Coronary artery (tissue), 2 donors: ENCODE measurements around the gene NMNAT3.

Source experiments
- DNase-seq: peaks from one replicate; pipeline ENCODE4 v3.0.0-alpha.2; 2017; ENCODE audit warnings: low spot score
- H3K27ac ChIP-seq, 2 donors: fragments of 200-600 bp; sonication (generic); one replicate each; pipeline ENCODE4 v1.5.1; 2016 to 2019
- H3K4me3 ChIP-seq: fragments of 200-600 bp; sonication (generic); 2 replicates; pipeline ENCODE4 v1.5.1; 2016; ENCODE audit warnings: mild to moderate bottlenecking, moderate library complexity
- TF ChIP-seq, protein P1 (sequence below): fragments of 200-600 bp; sonication (generic); IDR thresholded peaks from one replicate; pipeline ENCODE4 v1.5.1; 2019; ENCODE audit warnings: antibody characterized with exemption

The NMNAT3 gene

DNA sequence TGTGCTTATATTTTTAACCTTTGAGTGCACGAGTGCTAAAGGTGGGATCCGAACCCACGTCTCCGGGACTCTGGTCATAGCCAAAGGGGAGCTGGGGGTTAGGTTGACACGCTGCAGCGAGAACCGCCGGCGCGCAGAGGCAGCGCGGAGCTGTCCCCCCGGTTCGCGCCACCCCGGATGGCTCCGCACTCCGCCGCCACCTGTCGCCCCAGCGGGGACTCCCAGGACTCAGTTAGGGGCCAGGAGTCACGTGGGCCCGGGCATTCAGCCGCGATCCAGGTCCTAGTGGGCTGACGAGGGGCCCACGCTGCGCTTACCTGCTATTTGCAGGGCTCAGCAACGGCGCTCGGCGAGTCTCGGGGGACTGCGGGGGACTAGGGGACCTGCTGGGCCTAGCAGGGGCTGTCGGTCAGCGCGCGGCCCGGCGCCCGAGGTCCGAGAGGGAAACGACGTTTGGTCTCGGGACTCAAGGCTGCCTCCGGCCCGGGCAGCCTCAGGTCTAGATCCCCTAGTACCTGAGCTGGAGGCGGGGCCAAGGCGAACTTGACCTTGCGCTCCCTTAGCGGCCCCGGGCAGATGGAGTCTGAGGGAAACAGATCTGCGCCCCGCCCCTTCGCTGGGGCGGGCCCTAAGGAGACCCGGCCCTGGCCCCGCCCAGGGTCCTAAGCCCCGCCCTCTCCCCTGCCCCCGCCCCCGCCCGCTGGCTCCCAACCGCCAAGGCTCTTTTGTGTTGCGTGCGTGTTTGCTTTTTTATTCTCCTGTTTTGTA, at the start of gene NMNAT3:
Gene NMNAT3, minus strand, starts transcription at position 585 of the 768 bp plus-strand sequence. CDS start 50,248 bp downstream, outside the sequence.
- H3K27ac ChIP-seq = peak within 1 kb of the TSS; percentile 12 to 42
- DNase-seq = peak; percentile 82
- H3K4me3 ChIP-seq = peak within 1 kb of the TSS; percentile 89
- TF ChIP-seq, protein P1, sequence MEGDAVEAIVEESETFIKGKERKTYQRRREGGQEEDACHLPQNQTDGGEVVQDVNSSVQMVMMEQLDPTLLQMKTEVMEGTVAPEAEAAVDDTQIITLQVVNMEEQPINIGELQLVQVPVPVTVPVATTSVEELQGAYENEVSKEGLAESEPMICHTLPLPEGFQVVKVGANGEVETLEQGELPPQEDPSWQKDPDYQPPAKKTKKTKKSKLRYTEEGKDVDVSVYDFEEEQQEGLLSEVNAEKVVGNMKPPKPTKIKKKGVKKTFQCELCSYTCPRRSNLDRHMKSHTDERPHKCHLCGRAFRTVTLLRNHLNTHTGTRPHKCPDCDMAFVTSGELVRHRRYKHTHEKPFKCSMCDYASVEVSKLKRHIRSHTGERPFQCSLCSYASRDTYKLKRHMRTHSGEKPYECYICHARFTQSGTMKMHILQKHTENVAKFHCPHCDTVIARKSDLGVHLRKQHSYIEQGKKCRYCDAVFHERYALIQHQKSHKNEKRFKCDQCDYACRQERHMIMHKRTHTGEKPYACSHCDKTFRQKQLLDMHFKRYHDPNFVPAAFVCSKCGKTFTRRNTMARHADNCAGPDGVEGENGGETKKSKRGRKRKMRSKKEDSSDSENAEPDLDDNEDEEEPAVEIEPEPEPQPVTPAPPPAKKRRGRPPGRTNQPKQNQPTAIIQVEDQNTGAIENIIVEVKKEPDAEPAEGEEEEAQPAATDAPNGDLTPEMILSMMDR = no peak

DNA sequence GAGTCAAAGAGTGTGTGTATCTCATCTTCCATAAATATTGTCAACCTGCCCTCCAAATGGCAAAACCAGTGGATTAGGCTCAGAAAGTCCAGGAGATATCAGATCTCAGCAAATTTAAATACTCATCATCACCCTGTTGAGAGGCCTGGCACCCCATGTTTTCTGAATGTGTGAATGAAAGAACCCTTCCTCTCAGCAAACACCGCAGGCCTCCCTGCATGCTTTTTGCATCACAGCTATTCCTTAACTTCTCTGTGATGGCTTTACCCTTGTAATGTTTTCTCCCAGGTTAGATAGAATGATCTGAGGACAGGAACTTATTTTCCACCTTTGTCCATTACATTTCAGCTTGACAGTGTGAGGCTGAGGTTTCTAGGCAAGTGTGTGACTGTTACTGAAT, 43.6 kb upstream of the NMNAT3 start:
- no peak for DNase-seq
- Histone ChIP-seq H3K4me3 (no peak overlapping the region), H3K27ac (no peak overlapping the region)
- TF ChIP-seq, protein P1 = no peak

DNA sequence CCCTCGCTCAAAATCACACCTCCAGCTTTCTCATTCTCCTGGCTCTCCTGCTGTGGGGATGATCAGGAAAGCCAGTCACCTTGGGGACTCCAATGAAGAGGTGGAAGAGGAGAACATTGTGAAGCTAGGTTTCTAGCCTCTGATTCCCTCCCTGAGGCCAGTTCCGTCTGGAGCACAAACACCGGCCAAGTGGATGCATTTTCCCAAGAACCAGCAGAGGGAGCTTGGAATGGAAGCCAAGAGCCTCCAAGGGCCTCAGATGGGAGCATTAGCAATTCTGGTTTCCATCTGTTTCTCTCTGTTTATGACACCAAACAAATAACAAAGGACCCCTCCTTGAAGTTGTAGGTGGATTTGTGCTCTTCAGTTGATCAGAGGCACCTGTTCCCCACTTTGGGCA, 40.6 kb upstream of the NMNAT3 start:
- H3K27ac ChIP-seq = no peak overlapping the region
- TF ChIP-seq, protein P1 = no peak
- DNase-seq = no peak
- H3K4me3 ChIP-seq = no peak overlapping the region

DNA sequence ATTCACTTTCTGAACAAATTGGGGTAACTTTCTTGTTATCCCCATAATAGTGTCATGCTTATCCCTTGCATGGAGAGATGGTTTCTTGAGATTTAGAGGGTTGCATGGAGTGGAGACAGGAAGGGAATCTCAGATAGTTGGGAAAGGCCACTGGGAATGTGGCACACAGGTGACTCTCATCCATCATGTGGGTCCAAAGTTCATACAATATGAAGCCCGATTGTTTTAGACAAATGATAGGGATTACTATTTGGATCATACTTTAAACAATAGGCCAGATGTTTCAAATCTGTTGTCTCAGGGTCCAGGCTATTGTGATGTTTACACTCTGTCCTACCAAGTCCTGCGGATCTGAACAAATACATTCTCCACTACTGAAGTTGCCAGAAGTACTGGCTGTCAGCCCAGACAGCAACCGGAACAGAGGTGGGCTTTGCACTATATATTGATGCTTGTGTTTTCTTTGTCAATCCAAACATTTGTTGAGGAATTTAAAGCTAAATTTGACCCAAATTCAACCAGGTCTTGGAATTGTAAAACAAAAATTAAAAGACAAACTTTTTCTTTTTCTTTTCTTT, 39.2 kb upstream of the NMNAT3 start:
- Histone ChIP-seq H3K4me3 (no peak overlapping the region), H3K27ac (no peak overlapping the region)
- DNase-seq = no peak
- TF ChIP-seq, protein P1 = no peak

DNA sequence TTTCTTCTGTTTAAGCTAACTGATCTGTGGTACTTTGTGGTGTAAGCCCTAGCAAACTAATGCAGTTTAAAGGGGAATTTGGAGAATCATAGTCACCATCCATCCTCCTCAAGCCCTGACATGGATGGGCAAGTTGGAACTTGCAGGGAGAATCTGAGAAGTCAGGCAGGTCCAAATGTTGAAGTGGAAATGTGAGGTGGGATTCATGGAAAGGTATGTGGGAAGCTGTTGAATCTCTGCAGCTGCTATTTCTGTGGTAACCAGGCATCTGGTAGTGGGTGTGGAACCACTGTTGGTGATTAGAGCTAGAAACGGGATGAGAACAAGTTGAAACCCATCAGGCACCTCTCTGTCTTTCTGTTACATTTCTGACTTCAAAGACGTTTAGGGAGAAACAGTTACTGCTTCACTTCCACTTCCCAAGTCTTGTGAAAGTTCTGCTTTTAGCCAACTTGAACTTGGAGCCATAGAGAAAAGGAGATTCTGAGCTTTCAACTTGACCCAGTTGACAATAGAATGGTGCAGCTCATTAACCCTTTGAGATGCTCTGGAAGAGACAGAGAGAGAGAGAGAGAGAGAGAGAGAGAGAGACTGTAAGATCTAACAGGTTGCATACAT, 38.1 kb upstream of the NMNAT3 start:
- TF ChIP-seq, protein P1 = no peak
- Histone ChIP-seq H3K27ac (no peak overlapping the region), H3K4me3 (no peak overlapping the region)
- no peak for DNase-seq

DNA sequence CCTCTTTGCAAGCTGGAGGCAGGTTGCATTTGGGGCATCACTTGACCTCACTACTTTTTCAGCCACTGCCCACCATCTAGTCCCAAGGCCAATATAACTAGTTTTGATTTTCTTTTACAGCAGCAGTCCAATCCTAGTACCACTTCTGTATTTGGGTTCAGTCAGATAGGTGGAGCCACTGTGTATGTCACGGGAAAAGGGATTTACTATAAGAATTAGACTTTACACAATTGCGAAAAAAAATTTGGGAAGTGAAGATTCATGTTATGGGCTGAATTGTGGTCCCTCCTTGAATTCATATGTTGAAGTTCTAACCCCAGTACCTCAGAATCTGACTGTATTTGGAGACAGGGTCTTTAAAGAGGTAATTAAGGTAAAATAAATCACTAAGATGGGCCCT, 37.4 kb upstream of the NMNAT3 start:
- TF ChIP-seq, protein P1 = no peak
- Histone ChIP-seq H3K27ac (no peak overlapping the region), H3K4me3 (no peak overlapping the region)
- DNase-seq = no peak
